ENCODE data around the gene GPS1. TPM values are rescaled to one million over a fixed set of nuclear protein-coding genes. Genes with fewer than 3 reads are reported as not detected.
A peak's percentile ranks its signal among the peaks of the same experiment; 100 is the strongest.

The GPS1 gene
- total and polyA plus RNA-seq, 2 donors from 2014 or later, result 99.3 to 149 TPM

DNA sequence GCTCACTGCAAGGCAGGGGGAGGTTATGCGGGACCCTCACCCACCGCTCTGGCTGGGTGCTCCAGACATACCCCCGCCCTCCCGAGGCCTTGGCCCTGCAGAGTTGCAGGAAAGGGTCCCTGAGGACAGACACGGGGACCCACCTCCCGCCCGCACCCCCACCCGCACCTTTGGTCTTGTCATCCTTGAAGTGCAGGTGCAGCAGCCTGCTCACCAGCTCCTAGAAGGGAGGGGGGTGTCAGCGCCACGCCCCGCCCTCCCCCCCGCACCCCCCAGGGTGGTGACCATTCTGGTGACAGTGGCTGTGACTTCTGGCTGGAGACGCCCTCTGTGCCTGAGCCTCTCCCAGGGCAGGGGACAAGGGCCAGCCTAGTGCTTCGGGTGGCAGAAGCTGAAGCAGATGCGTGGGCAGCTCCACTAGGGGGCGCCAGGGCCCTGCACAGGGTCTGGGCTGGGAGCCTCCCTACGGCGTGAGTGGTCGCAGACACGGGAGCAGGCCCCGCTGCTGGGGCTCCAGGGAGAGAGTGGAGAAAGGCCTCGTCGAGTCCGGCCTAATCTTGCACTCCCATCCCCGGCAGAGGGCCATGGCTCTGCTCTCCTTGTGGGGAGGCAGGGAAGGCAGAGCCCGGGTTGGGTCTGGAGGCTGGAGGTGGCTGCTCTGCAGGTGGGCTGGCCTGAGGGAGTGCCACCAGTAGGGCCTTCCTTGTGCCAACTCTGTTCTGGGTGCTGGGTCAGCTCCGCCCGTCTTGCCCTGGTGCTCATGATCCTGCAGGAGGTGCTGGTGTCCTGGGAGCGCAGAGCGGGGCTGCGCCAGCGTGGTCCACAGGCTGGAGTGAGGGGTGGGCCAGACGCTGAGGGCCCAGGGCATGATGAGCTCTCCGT is 31.8 kb upstream of the GPS1 start:
- peak in 3 of 5 donors; percentile 51 to 84 (median 55) for DNase-seq
- TF ChIP-seq, protein P1, sequence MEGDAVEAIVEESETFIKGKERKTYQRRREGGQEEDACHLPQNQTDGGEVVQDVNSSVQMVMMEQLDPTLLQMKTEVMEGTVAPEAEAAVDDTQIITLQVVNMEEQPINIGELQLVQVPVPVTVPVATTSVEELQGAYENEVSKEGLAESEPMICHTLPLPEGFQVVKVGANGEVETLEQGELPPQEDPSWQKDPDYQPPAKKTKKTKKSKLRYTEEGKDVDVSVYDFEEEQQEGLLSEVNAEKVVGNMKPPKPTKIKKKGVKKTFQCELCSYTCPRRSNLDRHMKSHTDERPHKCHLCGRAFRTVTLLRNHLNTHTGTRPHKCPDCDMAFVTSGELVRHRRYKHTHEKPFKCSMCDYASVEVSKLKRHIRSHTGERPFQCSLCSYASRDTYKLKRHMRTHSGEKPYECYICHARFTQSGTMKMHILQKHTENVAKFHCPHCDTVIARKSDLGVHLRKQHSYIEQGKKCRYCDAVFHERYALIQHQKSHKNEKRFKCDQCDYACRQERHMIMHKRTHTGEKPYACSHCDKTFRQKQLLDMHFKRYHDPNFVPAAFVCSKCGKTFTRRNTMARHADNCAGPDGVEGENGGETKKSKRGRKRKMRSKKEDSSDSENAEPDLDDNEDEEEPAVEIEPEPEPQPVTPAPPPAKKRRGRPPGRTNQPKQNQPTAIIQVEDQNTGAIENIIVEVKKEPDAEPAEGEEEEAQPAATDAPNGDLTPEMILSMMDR (IDR thresholded peaks at IDR 0.05; ENCODE audit: borderline replicate concordance, extremely low read depth, insufficient read depth), result peak; percentile 46
- Histone ChIP-seq H3K9me3 (ENCODE audit: control insufficient read depth in 2 of 3, insufficient read depth in 1 of 3, low read length in 3 of 3) (no peaks in the 10 kb centered on the region), H3K4me3 (ENCODE audit: low read length in 3 of 3) (no peak overlapping the region), H3K4me1 (ENCODE audit: control insufficient read depth in 2 of 3, insufficient read depth in 2 of 3, low read depth in 1 of 3, low read length in 3 of 3) (peaks cover 0 to 22% (median 6%) of the 10 kb centered on the region in 3 donors), H3K27me3 (ENCODE audit: control insufficient read depth, insufficient read depth, low read length) (no peaks in the 10 kb centered on the region), H3K36me3 (ENCODE audit: control insufficient read depth in 2 of 3, insufficient read depth in 3 of 3, low read length in 3 of 3) (no peaks in the 10 kb centered on the region), H3K27ac (ENCODE audit: low read depth in 2 of 2, low read length in 2 of 2) (no peak overlapping the region), H3K9ac (ENCODE audit: low read length in 3 of 3) (no peak overlapping the region)
- no peak for FAIRE-seq
- intact Hi-C loops (cut with DNase I), result loop anchor here (10.0 kb wide), 1 partner anchor 55 kb away; the partner anchor contains the start of gene NOTUM

DNA sequence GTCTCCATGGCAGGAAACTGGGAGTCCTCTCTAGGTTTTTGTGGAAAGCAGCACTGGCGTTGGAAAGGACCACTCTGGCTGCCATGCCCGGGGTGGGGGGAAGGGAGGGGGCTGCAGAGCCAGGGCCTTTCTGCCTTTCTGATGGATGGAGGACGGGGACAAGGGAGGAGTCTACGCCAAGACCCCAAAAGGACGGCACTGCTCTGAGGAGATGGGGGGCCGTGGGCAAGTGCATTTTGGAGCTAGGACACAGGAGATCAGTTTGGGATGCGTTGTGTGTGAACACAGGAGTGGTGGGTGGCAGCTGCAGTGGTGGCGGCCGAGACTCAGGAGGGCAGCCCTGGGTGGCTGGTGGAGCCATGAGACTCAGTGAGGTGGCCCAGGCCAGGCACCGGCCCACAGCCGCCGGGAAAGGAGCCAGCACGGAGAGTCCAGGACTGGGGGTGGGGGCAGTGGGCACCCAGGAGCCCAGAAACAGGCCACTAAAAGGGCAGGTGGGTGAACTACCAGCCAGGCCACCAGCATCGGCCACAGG is 31.1 kb upstream of the GPS1 start:
- TF ChIP-seq, protein P1 (IDR thresholded peaks at IDR 0.05; ENCODE audit: borderline replicate concordance, extremely low read depth, insufficient read depth), result no peak
- Histone ChIP-seq H3K9me3 (ENCODE audit: control insufficient read depth in 2 of 3, insufficient read depth in 1 of 3, low read length in 3 of 3) (no peaks in the 10 kb centered on the region), H3K27ac (ENCODE audit: low read depth in 2 of 2, low read length in 2 of 2) (no peak overlapping the region), H3K27me3 (ENCODE audit: control insufficient read depth, insufficient read depth, low read length) (no peaks in the 10 kb centered on the region), H3K36me3 (ENCODE audit: control insufficient read depth in 2 of 3, insufficient read depth in 3 of 3, low read length in 3 of 3) (no peaks in the 10 kb centered on the region), H3K4me1 (ENCODE audit: control insufficient read depth in 2 of 3, insufficient read depth in 2 of 3, low read depth in 1 of 3, low read length in 3 of 3) (peaks cover 0 to 22% (median 6%) of the 10 kb centered on the region in 3 donors), H3K9ac (ENCODE audit: low read length in 3 of 3) (no peak overlapping the region), H3K4me3 (ENCODE audit: low read length in 3 of 3) (no peak overlapping the region)
- intact Hi-C loops (cut with DNase I), result no loop called here
- FAIRE-seq (no peak), DNase-seq (no peak)

DNA sequence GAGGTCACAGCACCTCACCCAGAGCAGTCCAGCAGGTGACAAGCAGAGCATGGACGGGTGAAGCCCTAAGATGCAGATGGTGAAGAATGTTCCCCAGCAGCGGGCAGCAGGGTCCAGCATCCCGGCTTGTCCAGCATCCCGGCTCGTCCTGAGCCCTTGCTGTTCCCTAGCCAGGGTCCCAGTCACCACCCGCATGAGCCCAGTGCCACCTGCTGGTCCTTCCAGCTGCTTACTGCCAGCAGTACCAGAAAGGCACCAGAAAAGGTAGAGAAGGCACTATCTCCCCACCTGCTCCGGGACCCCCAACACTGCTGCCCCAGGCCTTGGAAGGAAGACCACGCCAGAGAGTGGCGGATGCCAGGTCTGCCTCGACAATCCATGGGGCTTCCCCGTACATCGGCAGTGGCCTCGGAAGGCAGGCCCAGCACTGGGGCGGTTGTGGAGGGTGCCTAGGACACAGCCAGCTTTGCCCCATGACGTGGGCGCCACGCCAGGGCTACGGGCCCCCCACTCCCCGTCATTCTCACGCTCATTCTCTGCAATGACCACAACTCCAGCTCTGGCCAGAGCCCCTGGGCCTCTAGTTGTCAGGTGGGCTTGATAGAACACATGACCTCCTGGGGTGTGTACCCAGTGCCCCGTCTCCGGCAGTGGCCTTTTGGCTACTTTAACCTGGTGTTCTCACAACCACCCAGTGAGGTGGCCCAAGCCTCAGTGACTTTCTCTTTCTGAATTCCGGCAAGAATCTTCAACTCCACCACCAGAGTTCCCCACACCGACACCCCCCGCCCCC is 30.4 kb upstream of the GPS1 start:
- intact Hi-C loops (cut with DNase I), result no loop called here
- H3K4me1 ChIP-seq (ENCODE audit: control insufficient read depth in 2 of 3, insufficient read depth in 2 of 3, low read depth in 1 of 3, low read length in 3 of 3), result peaks cover 0 to 24% (median 6%) of the 10 kb centered on the region in 3 donors
- H3K36me3 ChIP-seq (ENCODE audit: control insufficient read depth in 2 of 3, insufficient read depth in 3 of 3, low read length in 3 of 3), result no peaks in the 10 kb centered on the region
- H3K27ac ChIP-seq (ENCODE audit: low read depth in 2 of 2, low read length in 2 of 2), result no peak overlapping the region
- FAIRE-seq, result no peak
- H3K9ac ChIP-seq (ENCODE audit: low read length in 3 of 3), result peak overlapping the region in 1 of 3 donors; percentile 71
- DNase-seq, result peak in 3 of 5 donors; percentile 87 to 89 (median 88)
- no peaks in the 10 kb centered on the region for H3K9me3 ChIP-seq (ENCODE audit: control insufficient read depth in 2 of 3, insufficient read depth in 1 of 3, low read length in 3 of 3)
- H3K27me3 ChIP-seq (ENCODE audit: control insufficient read depth, insufficient read depth, low read length), result no peaks in the 10 kb centered on the region
- TF ChIP-seq, protein P1 (IDR thresholded peaks at IDR 0.05; ENCODE audit: borderline replicate concordance, extremely low read depth, insufficient read depth), result peak; percentile 80
- peak overlapping the region in 1 of 3 donors; percentile 70 for H3K4me3 ChIP-seq (ENCODE audit: low read length in 3 of 3)

All from kidney (tissue), 14 donors.